Erythroblast (primary cell): ENCODE data around the gene LAMB3.

Experiments
- GATA1 ChIP-seq: IDR thresholded peaks from 2 replicates; pipeline ENCODE4 v1.6.1; 2011; ENCODE audit warnings: low read depth, mild to moderate bottlenecking, control low read depth, low read length, moderate library complexity
- POLR2A ChIP-seq: IDR thresholded peaks from 2 replicates; pipeline ENCODE4 v1.6.1; 2011; ENCODE audit warnings: mild to moderate bottlenecking, low read length

DNA sequence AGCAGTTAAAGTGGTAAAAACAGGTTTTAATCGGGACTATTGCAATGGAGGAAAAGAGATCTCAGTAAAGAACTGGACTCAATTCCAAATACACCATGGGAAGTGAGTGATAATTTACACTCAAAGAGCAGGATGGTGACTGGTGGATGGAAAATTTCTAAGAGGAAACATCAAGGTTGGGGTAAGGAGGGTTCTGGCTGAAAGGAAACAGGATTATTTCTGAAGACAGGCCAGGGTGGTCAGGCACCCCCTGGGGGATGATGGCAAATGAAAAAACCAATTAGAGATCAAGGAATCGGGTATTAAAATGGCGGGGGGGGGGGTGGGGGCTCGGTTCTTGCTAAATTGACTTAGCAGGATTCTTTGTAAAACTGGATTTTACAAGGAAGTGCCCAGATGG lies 40.1 kb upstream of the LAMB3 start:
- TF ChIP-seq POLR2A (no peak), GATA1 (no peak)
